GM23248 (cell line): ENCODE results near the gene STRA6. TPM values are rescaled to one million over a fixed set of nuclear protein-coding genes. Genes with fewer than 3 reads are reported as not detected.
A peak's percentile ranks its signal among the peaks of the same experiment; 100 is the strongest.

Source experiments
- DNase-seq: peaks from one replicate; pipeline ENCODE4 v3.0.0-alpha.2; 2015
- H2AFZ ChIP-seq: fragments of 200-600 bp; sonication (generic); 2 replicates; pipeline ENCODE4 v1.6.1; 2016; ENCODE audit warnings: antibody characterized with exemption
- H3F3A ChIP-seq: fragments of 200-600 bp; sonication (generic); 2 replicates; pipeline ENCODE4 v1.6.1; 2016; ENCODE audit warnings: mild to moderate bottlenecking, antibody characterized with exemption, mixed run types; ENCODE audit not compliant: insufficient read depth
- H3K27ac ChIP-seq: fragments of 200-600 bp; sonication (generic); 2 replicates; pipeline ENCODE4 v1.5.1; 2016; ENCODE audit warnings: mild to moderate bottlenecking
- H3K27me3 ChIP-seq: fragments of 200-600 bp; sonication (generic); replicated peaks from 2 replicates; pipeline ENCODE4 v1.6.1; 2016; ENCODE audit warnings: mild to moderate bottlenecking; ENCODE audit not compliant: insufficient read depth
- H3K36me3 ChIP-seq: fragments of 200-600 bp; sonication (generic); 2 replicates; pipeline ENCODE4 v1.6.1; 2016; ENCODE audit warnings: low read depth, mild to moderate bottlenecking
- H3K4me1 ChIP-seq: fragments of 200-600 bp; sonication (generic); 2 replicates; pipeline ENCODE4 v1.6.1; 2016; ENCODE audit warnings: mild to moderate bottlenecking; ENCODE audit not compliant: insufficient read depth
- H3K4me2 ChIP-seq: fragments of 200-600 bp; sonication (generic); one replicate; pipeline ENCODE4 v1.6.1; 2016; ENCODE audit warnings: mild to moderate bottlenecking; ENCODE audit not compliant: unreplicated experiment
- H3K4me3 ChIP-seq: fragments of 200-600 bp; sonication (generic); 2 replicates; pipeline ENCODE4 v1.5.1; 2016; ENCODE audit warnings: mild to moderate bottlenecking
- H3K79me2 ChIP-seq: fragments of 200-600 bp; sonication (generic); 2 replicates; pipeline ENCODE4 v1.6.1; 2016; ENCODE audit warnings: mild to moderate bottlenecking; ENCODE audit not compliant: insufficient read depth
- H3K9ac ChIP-seq: fragments of 200-600 bp; sonication (generic); 2 replicates; pipeline ENCODE4 v1.6.1; 2016; ENCODE audit warnings: mild to moderate bottlenecking
- H3K9me2 ChIP-seq: fragments of 200-600 bp; sonication (generic); 2 replicates; pipeline ENCODE4 v1.6.1; 2016; ENCODE audit warnings: mixed run types, mild to moderate bottlenecking, moderate library complexity; ENCODE audit not compliant: insufficient read depth
- H3K9me3 ChIP-seq: fragments of 200-600 bp; sonication (generic); one replicate; pipeline ENCODE4 v1.6.1; 2017; ENCODE audit warnings: low read depth
- H4K20me1 ChIP-seq: fragments of 200-600 bp; sonication (generic); 2 replicates; pipeline ENCODE4 v1.6.0; 2016; ENCODE audit not compliant: insufficient read depth
- EZH2 ChIP-seq: fragments of 200-600 bp; sonication (generic); IDR thresholded peaks from 2 replicates; pipeline ENCODE4 v1.6.1; 2018; ENCODE audit warnings: antibody characterized with exemption, mild to moderate bottlenecking; ENCODE audit not compliant: insufficient read depth, poor library complexity, severe bottlenecking
- EZH2phosphoT487 ChIP-seq: fragments of 200-600 bp; sonication (generic); IDR thresholded peaks from 2 replicates; pipeline ENCODE4 v1.6.1; 2018; ENCODE audit warnings: antibody characterized with exemption, moderate library complexity, mild to moderate bottlenecking, low read depth; ENCODE audit not compliant: insufficient read depth
- WGBS, 2 experiments: methylation state at CpG; one replicate each; pipeline ENCODE4 v1.1.6; 2015 to 2017; ENCODE audit warnings: low lambda C conversion rate in 2 of 2, low coverage in 1 of 2; ENCODE audit errors: missing lambda C conversion rate in 2 of 2; 5-methylcytosine and 5-hydroxymethylcytosine counted together
- in situ Hi-C: fragments of 300-500 bp; cut with MboI; formaldehyde crosslinking; loops from 2 replicates; pipeline ENCODE4 v1.15.0; 2020
- polyA plus RNA-seq: library from polyadenylated mRNA; unstranded; fragments of >200 nt; fragmentation: Nextera tagmentation; extraction: Ambion mirVana; gene quantifications from 2 replicates; pipeline ENCODE4 v1.2.1, GENCODE V29; 2016
- total RNA-seq: library from RNA; depleted of rRNA; stranded (reverse); fragments of >200 nt; shearing (Covaris generic); gene quantifications from 2 replicates; pipeline ENCODE4 v1.2.3, GENCODE V29; 2014

STRA6 gene
- total and polyA plus RNA-seq, 2 experiments from 2014 or later: not detected

DNA sequence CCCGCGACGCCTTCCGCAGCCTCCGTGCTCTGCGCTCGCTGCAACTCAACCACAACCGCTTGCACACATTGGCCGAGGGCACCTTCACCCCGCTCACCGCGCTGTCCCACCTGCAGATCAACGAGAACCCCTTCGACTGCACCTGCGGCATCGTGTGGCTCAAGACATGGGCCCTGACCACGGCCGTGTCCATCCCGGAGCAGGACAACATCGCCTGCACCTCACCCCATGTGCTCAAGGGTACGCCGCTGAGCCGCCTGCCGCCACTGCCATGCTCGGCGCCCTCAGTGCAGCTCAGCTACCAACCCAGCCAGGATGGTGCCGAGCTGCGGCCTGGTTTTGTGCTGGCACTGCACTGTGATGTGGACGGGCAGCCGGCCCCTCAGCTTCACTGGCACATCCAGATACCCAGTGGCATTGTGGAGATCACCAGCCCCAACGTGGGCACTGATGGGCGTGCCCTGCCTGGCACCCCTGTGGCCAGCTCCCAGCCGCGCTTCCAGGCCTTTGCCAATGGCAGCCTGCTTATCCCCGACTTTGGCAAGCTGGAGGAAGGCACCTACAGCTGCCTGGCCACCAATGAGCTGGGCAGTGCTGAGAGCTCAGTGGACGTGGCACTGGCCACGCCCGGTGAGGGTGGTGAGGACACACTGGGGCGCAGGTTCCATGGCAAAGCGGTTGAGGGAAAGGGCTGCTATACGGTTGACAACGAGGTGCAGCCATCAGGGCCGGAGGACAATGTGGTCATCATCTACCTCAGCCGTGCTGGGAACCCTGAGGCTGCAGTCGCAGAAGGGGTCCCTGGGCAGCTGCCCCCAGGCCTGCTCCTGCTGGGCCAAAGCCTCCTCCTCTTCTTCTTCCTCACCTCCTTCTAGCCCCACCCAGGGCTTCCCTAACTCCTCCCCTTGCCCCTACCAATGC lies 27.1 kb downstream of the STRA6 start:
- in situ Hi-C loops: no loop called here
- TF ChIP-seq EZH2: no peak
- TF ChIP-seq EZH2phosphoT487: no peak
- WGBS, 2 experiments: 86 to 87% methylated on average over 43 to 45 of the region's 45 CpGs
- Histone ChIP-seq H3K9me2 (no peaks in the 10 kb centered on the region), H3K4me2 (no peak overlapping the region), H3K9me3 (no peaks in the 10 kb centered on the region), H3K79me2 (peaks cover 4% of the 10 kb centered on the region; the same call in 1 of the 2 replicates), H3K9ac (no peak overlapping the region), H3K4me1 (peaks cover 60% of the 10 kb centered on the region), H3F3A (peaks cover 31% of the 10 kb centered on the region), H2AFZ (no peak overlapping the region), H3K27me3 (no peaks in the 10 kb centered on the region), H3K4me3 (no peak overlapping the region), H4K20me1 (no peaks in the 10 kb centered on the region), H3K36me3 (no peaks in the 10 kb centered on the region), H3K27ac (no peak overlapping the region)
- no peak for DNase-seq

GRCh38 chr15:74174958-74175253 lies 27.7 kb downstream of the STRA6 start:
- H3K79me2 ChIP-seq: peaks cover 4% of the 10 kb centered on the region; the same call in 1 of the 2 replicates
- peaks cover 54% of the 10 kb centered on the region for H3K4me1 ChIP-seq
- DNase-seq: no peak
- peak overlapping the region; percentile 67 for H3K9ac ChIP-seq
- H3K36me3 ChIP-seq: no peaks in the 10 kb centered on the region
- peaks cover 31% of the 10 kb centered on the region for H3F3A ChIP-seq
- no peaks in the 10 kb centered on the region for H4K20me1 ChIP-seq
- H3K27ac ChIP-seq: no peak overlapping the region
- peak overlapping the region; percentile 59 for H3K4me3 ChIP-seq
- 24 to 26% methylated on average over 14 of the region's 14 CpGs for WGBS, 2 experiments
- no peaks in the 10 kb centered on the region for H3K9me2 ChIP-seq
- in situ Hi-C loops: no loop called here
- no peak for TF ChIP-seq EZH2
- TF ChIP-seq EZH2phosphoT487: no peak
- H3K9me3 ChIP-seq: no peaks in the 10 kb centered on the region
- no peaks in the 10 kb centered on the region for H3K27me3 ChIP-seq
- H3K4me2 ChIP-seq: peak overlapping the region; percentile 70
- peak overlapping the region; percentile 67 for H2AFZ ChIP-seq

- peaks cover 31% of the 10 kb centered on the region for H3F3A ChIP-seq
- no peaks in the 10 kb centered on the region for H3K36me3 ChIP-seq
- no peaks in the 10 kb centered on the region for H4K20me1 ChIP-seq
- H3K9ac ChIP-seq: peak overlapping the region; percentile 67
- TF ChIP-seq EZH2phosphoT487: no peak
- TF ChIP-seq EZH2: no peak
- H3K27me3 ChIP-seq: no peaks in the 10 kb centered on the region
- no peaks in the 10 kb centered on the region for H3K9me3 ChIP-seq
- in situ Hi-C loops: no loop called here
- H3K9me2 ChIP-seq: no peaks in the 10 kb centered on the region
- DNase-seq: peak; percentile 59
- peak overlapping the region; percentile 59 for H3K27ac ChIP-seq
- peaks cover 4% of the 10 kb centered on the region; the same call in 1 of the 2 replicates for H3K79me2 ChIP-seq
- peak overlapping the region; percentile 70 for H3K4me2 ChIP-seq
- H3K4me1 ChIP-seq: peaks cover 50% of the 10 kb centered on the region
- peak overlapping the region; percentile 67 for H2AFZ ChIP-seq
- peak overlapping the region; percentile 59 for H3K4me3 ChIP-seq
- 12 to 18% methylated on average over 17 to 20 of the region's 20 CpGs for WGBS, 2 experiments
These were observed 28.2 kb downstream of the STRA6 start for GRCh38 chr15:74174219-74174957.

- 8 to 10% methylated on average over 19 to 20 of the region's 20 CpGs for WGBS, 2 experiments
- Histone ChIP-seq H3K4me3 (peak within 1 kb of the TSS; percentile 59), H3K4me2 (peak within 1 kb of the TSS; percentile 70), H4K20me1 (no peaks in the 10 kb centered on the region), H3K9me3 (no peaks in the 10 kb centered on the region), H3F3A (peaks cover 24% of the 10 kb centered on the region), H3K79me2 (peaks cover 4% of the 10 kb centered on the region; the same call in 1 of the 2 replicates), H3K9ac (peak within 1 kb of the TSS; percentile 67), H2AFZ (peak within 1 kb of the TSS; percentile 67), H3K27me3 (no peaks in the 10 kb centered on the region), H3K4me1 (peaks cover 43% of the 10 kb centered on the region), H3K36me3 (no peaks in the 10 kb centered on the region), H3K9me2 (no peaks in the 10 kb centered on the region), H3K27ac (peak within 1 kb of the TSS; percentile 59)
- no peak for TF ChIP-seq EZH2
- TF ChIP-seq EZH2phosphoT487: no peak
- in situ Hi-C loops: no loop called here
- DNase-seq: peak; percentile 70
These were observed 29.0 kb downstream of the STRA6 start, which contains the start of gene ISLR for GRCh38 chr15:74173380-74174218. TSS of gene ISLR (plus strand) at chr15:74173710. CDS start at chr15:74174859, 1,149 bp downstream.
